HFFc6 (cell line): Measurements from ENCODE around the gene SMC1B. TPM values are rescaled to one million over a fixed set of nuclear protein-coding genes. Genes with fewer than 3 reads are reported as not detected.

ENCODE experiments used
- DNase-seq: peaks from one replicate; pipeline ENCODE4 v3.0.0-alpha.2; 2018
- H3K27ac Mint-ChIP-seq: 2 replicates; pipeline ENCODE4 v1.8.0; 2020; ENCODE audit warnings: mild to moderate bottlenecking, mixed read lengths
- H3K27me3 Mint-ChIP-seq: 2 replicates; pipeline ENCODE4 v1.8.0; 2021; ENCODE audit warnings: mild to moderate bottlenecking, moderate library complexity, mixed read lengths; ENCODE audit not compliant: insufficient read depth
- H3K36me3 Mint-ChIP-seq: 2 replicates; pipeline ENCODE4 v1.8.0; 2021; ENCODE audit warnings: low read depth, mixed read lengths
- H3K4me1 Mint-ChIP-seq: 2 replicates; pipeline ENCODE4 v1.8.0; 2020; ENCODE audit warnings: low read depth, mixed read lengths
- H3K4me3 Mint-ChIP-seq: 2 replicates; pipeline ENCODE4 v1.8.0; 2020; ENCODE audit warnings: mild to moderate bottlenecking, moderate library complexity, mixed read lengths
- H3K9me3 Mint-ChIP-seq: 2 replicates; pipeline ENCODE4 v1.8.0; 2020; ENCODE audit warnings: mild to moderate bottlenecking, mixed read lengths
- total RNA-seq, 6 experiments: library from RNA; stranded (reverse); fragmentation: NEBNext Ultra II Directional; extraction: Animal tissue kit (Norgen Biotek cat#: 25700); gene quantifications; 2 replicates in 1 of 6; 3 replicates in 5 of 6; pipeline ENCODE4 v1.2.3, GENCODE V29; 2021
- TF ChIP-seq, protein P1 (sequence below): fragments of 200-600 bp; sonication (generic); IDR thresholded peaks from 2 replicates; pipeline ENCODE4 v1.5.0; 2021; ENCODE audit warnings: antibody characterized with exemption, mild to moderate bottlenecking

Gene SMC1B
- total RNA-seq, 6 experiments from 2014 or later: 0.06 TPM; not detected in 5

DNA sequence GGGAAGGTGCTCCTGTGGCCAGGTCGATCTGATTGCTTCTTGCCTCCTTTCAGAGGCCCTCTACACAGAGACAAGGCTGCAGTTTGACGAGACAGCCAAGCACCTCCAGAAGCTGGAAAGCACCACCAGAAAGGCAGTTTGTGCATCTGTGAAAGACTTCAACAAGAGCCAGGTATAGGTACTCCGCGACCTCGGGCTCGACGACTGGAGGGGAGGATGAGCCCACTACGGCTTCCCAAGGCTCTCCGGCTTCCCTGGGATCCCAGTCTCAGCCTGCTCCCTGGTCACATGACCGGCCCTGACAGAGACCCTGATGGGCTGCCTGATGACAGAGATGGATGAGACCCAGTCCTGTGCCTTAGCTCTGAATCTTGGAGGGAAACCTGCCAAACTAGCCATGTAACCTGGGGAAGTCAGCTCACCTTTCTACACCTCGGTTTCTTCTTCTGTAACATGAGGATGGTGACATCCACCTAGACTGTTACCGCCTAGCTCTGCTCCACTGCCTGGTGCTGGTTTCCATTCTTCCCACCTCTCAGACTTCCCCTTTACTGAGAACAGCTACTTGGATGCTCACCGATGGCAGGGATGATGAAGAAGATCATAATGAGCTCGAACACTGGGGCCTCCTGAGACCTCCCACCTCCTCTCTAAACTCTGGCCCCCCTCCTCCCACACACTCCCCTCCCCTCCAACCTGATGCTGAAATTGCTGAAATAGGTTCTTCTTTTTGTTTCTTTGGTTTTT is 9.0 kb upstream of the SMC1B start:
- Mint-ChIP-seq H3K4me3 (no peak overlapping the region), H3K27ac (no peak overlapping the region), H3K9me3 (no peaks in the 10 kb centered on the region), H3K27me3 (peaks cover 10% of the 10 kb centered on the region; the same call in 1 of the 2 replicates), H3K4me1 (no peaks in the 10 kb centered on the region), H3K36me3 (peaks cover 4% of the 10 kb centered on the region; the same call in 1 of the 2 replicates)
- TF ChIP-seq, protein P1, sequence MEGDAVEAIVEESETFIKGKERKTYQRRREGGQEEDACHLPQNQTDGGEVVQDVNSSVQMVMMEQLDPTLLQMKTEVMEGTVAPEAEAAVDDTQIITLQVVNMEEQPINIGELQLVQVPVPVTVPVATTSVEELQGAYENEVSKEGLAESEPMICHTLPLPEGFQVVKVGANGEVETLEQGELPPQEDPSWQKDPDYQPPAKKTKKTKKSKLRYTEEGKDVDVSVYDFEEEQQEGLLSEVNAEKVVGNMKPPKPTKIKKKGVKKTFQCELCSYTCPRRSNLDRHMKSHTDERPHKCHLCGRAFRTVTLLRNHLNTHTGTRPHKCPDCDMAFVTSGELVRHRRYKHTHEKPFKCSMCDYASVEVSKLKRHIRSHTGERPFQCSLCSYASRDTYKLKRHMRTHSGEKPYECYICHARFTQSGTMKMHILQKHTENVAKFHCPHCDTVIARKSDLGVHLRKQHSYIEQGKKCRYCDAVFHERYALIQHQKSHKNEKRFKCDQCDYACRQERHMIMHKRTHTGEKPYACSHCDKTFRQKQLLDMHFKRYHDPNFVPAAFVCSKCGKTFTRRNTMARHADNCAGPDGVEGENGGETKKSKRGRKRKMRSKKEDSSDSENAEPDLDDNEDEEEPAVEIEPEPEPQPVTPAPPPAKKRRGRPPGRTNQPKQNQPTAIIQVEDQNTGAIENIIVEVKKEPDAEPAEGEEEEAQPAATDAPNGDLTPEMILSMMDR: no peak
- no peak for DNase-seq

DNA sequence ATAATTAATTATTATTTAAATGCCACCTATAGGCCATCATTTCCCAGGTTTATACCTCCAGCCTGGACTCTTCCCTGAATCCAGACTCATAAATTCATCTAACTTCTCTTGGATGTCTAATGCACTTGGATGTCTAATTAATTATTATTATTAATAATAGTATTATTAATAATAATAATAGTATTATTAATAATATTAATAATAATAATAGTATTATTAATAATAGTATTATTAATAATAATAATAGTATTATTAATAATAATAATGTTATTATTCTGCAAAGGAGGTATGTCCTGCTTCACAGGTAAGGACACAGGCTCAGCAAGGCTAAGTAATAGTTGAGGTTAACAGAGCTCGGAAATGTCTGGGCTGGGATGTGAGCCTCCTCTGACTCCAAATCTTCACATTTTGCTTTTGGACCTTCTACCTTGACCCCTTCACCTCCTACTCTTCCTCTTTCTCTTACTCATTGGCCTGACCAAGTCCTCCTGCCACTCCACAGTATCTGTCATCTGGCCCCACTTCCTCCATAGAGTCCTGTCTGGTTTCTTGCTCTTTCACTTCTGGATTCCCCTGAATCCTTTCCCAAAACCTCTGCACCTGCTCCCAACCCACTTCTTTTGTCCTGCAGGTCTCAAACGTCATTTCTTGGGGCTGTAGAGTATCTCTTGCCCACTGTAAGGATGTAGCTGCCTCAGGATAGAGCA is 8.1 kb upstream of the SMC1B start:
- H3K4me3 Mint-ChIP-seq: no peak overlapping the region
- H3K4me1 Mint-ChIP-seq: no peaks in the 10 kb centered on the region
- H3K9me3 Mint-ChIP-seq: no peaks in the 10 kb centered on the region
- H3K27ac Mint-ChIP-seq: no peak overlapping the region
- DNase-seq: no peak
- peaks cover 13% of the 10 kb centered on the region; the same call in 1 of the 2 replicates for H3K27me3 Mint-ChIP-seq
- peaks cover 4% of the 10 kb centered on the region; the same call in 1 of the 2 replicates for H3K36me3 Mint-ChIP-seq
- TF ChIP-seq, protein P1: no peak

DNA sequence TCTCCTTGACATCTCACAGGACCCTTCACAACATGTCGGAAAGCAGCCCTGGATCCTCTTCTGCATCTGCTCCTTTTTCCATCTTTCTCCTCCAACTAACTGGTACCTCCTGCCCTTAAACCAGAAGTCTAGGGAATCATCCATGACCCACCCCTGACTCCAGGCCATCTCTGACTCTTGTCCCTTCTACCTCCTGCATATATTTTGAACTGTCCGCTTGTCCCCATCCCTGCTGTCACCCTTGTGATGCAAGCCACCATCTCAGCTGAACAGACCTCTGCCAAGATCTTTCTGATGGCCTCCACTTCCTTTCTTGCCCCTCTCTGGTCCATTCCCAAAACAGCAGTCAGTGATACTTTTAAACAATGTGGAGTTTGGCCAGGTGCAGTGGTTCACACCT is 7.1 kb upstream of the SMC1B start:
- TF ChIP-seq, protein P1: no peak
- Mint-ChIP-seq H3K27me3 (peaks cover 12% of the 10 kb centered on the region; the same call in 1 of the 2 replicates), H3K36me3 (peaks cover 4% of the 10 kb centered on the region; the same call in 1 of the 2 replicates), H3K4me3 (no peak overlapping the region), H3K4me1 (no peaks in the 10 kb centered on the region), H3K9me3 (no peaks in the 10 kb centered on the region), H3K27ac (no peak overlapping the region)
- DNase-seq: no peak

DNA sequence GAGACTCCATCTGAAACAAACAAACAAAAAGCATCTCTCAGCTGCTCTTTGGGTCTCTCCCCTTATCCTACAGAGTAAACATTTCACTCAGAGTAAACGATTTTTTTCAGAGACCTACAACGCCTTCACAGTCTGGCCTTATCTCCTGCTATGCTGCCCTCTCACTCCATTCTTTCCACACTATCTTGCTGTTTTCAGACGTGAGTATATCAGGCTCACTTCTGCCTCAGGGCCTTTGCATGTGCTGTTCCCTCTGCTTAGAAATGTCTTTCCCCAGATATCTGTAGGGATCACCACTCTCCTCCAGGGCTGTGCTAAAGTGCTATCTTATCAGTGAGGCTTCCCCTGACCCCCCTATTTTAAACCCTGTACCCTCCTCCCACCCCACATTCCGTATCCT is 6.6 kb upstream of the SMC1B start:
- H3K9me3 Mint-ChIP-seq: no peaks in the 10 kb centered on the region
- DNase-seq: no peak
- H3K27ac Mint-ChIP-seq: no peak overlapping the region
- H3K4me1 Mint-ChIP-seq: no peaks in the 10 kb centered on the region
- H3K36me3 Mint-ChIP-seq: peaks cover 4% of the 10 kb centered on the region; the same call in 1 of the 2 replicates
- no peak overlapping the region for H3K4me3 Mint-ChIP-seq
- peaks cover 12% of the 10 kb centered on the region; the same call in 1 of the 2 replicates for H3K27me3 Mint-ChIP-seq
- TF ChIP-seq, protein P1: no peak

DNA sequence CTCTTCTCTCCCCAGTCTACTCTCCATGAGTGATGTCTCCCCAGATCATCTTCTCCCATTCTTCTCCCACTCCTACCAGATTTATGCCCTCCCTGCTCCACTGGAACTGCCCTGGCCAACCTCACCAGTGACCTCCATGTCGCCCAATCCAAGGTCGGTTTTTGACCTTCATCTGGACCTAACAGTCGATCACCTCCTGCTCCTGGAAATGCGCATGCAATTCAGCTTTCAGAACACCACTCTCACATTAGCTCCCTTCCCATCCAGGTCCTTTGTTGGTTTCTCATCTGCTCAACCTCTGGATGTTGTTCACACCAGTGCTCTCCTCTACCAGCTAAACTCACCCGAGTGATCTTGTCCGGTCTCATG is 5.4 kb upstream of the SMC1B start:
- Mint-ChIP-seq H3K4me3 (no peak overlapping the region), H3K27ac (no peak overlapping the region), H3K9me3 (no peaks in the 10 kb centered on the region), H3K27me3 (peaks cover 15% of the 10 kb centered on the region; the same call in 1 of the 2 replicates), H3K36me3 (peaks cover 4% of the 10 kb centered on the region; the same call in 1 of the 2 replicates), H3K4me1 (peaks cover 12% of the 10 kb centered on the region)
- DNase-seq: no peak
- TF ChIP-seq, protein P1: no peak
